Dedifferentiated amniotic fluid mesenchymal stem cell (primary cell): Measurements from ENCODE around the gene PNLIPRP2.

ENCODE experiments used
- DNase-seq: peaks from one replicate; pipeline ENCODE4 v3.0.0-alpha.2; 2016; ENCODE audit errors: extremely low spot score

PNLIPRP2 gene

DNA sequence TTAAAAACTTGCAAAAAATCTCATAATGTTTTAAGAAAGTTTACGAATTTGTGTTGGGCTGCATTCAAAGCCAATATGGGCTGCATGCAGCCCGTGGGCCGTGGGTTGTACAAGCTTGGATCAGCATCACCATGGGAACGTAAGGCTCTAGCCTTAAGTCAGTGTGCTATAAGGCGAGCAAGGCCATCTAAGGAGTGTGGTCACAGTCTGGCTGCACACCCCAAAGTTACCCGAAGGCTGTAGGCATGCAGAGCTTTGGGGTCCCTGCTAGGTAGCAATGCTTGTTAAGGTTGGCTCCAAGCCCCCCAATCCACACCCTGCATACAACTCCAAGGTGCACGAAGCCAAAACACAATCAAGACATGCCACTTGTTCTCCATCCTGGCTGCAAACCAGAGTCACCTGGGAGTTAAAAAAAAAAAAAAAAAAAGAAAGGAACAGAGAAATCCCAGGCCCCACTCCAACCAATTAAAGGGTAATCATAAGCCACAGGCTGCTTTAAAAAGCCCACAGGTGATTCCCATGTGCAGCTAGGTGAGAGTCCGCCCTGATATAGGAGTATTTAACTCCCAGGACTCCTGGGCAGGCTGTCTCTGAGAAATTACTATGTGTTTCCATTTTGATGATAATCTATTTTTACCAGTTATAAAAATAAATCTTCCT lies 8.5 kb upstream of the PNLIPRP2 start:
- no peak for DNase-seq

DNA sequence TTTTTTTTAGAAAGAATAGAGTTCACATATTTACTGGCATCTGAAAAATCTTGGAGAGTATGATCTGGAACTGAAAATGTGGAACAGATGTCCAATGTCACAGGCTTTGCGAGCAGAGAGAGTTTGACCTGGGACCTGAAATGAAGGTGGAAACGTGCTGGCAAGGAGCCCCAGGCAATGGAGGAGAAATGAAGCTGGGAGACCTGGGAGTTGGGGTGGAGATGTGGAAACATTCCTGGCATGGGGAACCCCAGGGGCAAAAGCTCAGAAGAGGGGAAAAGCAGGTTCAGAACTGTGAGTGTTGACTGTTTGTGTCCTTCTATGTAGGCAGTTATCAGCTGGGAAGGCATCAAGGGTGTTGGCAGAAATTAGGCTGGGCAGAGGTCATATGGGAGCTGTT lies 7.3 kb upstream of the PNLIPRP2 start:
- DNase-seq, result no peak

DNA sequence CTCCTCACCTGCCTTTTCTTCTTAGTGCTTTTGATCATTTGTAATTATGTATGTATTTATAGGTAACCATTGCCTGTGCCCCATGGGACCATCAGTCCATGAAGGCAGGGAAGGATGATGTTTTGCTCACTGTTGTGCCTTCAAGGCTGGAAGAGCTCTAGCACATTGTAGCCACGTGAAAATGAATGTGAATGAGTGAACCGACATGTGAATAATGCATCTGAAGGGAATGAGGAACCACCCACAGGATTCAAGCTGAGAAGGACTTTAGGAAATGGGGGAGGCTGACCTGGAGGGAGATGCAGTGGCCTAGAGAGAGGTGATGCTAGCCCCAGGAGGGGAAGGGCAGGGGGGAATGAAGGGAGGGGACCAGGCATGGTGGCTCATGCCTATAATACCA lies 6.0 kb upstream of the PNLIPRP2 start:
- no peak for DNase-seq

DNA sequence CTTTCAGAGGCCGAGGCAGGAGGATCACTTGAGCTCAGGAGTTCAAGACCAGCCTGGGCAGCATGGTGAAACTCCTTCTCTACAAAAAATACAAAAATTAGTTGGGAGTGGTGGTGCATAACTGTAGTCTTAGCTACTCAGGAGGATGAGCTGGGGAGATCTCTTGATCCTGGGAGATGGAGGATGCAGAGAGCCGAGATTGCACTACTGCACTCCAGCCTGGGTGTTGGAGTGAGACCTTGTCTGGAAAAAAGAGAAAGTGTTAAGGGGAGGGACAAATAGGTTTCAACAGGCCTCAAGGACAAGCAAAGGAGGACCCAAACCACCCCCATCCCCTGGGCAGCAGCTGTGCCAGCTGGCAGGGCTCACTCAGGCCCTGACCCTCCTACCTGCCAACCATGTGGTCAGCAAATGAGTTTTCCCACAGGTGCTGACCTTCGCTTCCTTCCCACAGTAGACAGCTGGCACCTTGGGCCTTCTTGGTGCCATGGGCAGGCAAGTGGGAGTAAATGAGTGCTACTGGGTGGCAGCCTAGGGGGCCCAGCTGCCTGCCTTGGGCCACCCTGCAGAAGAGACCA lies 5.5 kb upstream of the PNLIPRP2 start:
- no peak for DNase-seq

DNA sequence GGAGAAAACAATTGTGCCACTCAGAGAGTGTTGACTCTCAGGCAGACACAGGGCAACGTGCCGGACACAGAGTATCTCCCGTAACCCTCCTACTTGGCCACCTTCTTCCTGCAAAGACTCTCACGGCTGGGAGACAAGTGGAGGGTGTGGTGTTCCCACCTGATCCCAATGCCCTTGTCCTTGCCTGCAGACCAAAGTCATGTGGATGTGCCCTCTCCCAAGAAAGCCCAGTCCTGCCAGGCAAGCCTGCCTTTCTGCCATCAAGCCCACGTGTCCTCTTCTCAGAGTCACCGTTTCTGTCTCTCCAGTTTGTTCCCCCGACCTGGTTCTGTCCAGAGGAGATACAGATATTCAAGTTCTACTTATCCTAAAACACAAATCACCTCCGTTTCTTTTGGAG lies 723 bp downstream of the PNLIPRP2 start:
- DNase-seq, result no peak

DNA sequence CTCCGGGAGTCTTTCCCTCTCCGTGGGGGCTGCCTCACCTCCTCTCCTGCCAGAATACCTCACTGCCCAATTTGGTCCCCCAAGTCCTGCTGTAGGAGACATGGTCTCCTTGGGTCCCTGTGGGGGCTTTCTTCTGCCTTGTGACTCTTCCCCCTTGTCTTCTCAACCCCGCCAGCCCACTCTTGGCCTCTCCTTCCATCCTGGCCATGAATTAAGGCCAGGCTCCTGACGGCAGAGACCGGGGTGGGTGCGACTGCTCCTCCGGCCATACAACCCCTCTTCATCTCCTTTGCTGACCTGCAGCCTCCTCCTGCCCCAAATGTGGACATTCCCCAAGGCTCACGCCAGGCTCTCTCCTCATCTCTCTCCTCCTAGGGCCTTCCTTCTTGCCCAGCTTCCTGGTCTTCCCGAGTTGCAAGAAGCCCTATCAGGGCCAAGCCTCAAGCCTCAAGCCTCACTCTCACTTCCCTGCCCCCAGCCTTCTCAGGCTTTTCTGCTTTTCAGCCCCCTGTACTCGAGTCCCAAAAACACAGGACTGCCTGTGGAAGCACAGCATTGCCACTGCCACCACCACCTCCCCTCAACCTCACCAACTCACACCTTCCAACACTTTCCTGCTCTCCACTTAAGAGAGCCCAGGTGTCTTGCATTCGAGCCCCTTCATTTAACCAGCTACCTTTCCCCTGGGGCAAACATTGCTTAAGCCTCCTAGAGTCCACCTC lies 1.3 kb downstream of the PNLIPRP2 start:
- no peak for DNase-seq

DNA sequence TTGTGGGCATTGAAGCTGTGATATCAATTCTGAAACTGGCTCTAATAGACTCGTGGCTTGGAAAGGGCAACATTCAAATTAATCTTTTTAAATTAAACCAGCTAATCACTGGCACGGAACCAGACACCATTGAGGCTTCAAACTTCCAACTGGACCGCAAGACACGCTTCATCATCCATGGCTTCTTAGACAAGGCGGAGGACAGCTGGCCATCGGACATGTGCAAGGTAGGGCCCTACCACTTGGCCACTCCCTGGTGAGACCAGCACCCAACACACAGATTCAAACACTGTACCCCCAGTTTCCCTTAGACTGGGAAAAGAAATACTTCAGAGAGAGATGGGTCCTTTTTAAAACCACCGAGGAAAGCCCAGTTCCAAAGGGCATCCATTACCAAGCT lies 5.1 kb downstream of the PNLIPRP2 start:
- no peak for DNase-seq

DNA sequence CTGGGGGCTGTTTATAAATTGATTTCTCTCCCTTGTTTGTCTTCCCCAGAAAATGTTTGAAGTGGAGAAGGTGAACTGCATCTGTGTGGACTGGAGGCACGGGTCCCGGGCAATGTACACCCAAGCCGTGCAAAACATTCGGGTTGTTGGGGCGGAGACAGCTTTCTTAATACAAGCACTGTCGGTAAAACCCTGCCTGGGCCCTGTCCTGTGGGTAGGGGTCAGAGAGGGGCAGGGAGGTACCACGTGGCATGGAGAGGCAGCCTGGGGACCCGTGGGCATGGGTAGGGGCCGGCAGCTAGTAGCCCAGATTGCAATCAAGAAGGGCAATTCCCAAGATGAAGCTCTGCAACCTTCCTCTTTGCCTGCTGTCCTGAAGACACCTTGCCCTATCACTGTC lies 6.1 kb downstream of the PNLIPRP2 start:
- DNase-seq, result no peak

DNA sequence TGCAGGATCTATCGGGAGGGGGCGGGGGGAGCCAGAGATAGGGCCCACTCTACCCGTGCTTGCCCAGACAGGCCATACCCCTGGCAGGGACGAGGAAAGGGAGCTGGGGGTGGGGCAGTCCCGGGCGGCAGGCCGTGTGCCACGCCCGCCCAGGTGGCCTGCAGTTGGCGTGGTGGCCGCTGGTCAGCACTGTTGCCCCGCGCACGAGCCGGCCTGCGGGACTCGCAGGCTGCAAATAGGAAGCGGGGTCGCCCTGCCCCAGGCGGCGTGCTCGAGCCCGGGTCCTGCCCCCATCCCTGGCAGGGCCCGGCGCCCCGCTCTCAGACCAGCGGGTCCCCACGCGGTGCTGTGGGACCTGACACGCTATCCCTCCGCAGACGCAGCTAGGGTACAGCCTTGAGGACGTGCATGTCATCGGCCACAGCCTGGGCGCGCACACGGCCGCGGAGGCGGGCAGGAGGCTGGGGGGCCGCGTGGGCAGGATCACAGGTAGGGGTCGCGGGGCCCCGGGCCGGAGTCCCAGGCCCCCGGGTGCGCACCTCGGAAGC lies 6.7 kb downstream of the PNLIPRP2 start:
- DNase-seq, result no peak

DNA sequence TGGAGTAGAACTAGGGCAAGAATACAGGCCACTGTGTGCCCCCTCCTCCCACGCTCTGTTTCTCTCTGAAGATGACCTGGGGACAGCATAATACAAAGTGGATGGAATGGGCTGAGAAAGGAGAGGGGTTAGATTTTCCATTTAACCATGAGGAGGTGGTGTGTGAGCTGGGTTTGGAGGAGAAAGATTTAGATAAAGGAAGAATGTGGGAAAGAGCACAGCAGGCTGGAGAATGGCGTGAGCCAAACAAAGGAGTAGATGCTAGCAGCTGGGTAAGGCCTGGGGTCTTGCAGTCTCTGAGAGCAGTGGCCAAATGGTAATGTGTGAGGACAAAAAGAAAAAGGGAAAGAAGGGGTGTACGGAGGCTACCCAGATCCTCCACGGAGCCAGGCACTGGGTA lies 8.6 kb downstream of the PNLIPRP2 start:
- no peak for DNase-seq

DNA sequence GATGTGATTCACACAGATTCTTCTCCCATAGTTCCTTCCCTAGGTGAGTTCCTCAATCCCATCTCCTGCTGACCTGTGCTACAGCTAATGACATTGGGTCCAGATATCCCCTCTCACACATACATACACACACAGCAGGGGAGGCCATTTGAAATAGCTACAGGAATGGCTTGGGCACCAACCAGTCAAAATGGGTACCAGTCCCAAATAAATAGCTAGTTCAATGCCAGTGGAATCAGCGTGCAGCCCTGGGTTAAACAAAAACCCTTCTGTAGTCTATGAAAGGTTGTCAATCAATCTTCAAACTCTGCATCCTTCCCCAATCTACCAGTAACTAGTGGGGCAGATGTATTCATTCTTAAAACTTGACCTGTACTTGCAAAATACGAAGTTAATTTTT lies 9.3 kb downstream of the PNLIPRP2 start:
- DNase-seq, result no peak

DNA sequence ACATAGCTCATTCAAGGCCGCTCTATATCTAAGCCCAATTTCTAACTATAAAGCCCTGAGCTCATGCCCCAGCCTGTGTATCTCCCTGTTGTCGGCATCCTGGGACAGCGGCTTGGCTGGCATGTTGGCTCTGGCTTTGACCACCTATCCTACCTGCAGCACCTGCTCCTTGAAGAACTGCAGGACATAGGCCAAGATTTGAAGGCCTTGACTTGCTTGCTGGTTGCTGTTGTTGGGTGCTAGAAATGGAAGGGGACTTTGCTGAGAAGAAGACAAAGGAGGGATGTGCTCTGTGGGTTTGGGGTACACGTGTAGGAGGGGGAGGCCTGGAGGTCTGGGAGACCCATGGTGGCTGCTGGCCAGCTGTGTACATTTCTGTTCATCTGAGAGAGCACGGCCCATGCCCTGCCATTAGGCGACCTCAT lies 11.1 kb downstream of the PNLIPRP2 start:
- DNase-seq, result no peak

DNA sequence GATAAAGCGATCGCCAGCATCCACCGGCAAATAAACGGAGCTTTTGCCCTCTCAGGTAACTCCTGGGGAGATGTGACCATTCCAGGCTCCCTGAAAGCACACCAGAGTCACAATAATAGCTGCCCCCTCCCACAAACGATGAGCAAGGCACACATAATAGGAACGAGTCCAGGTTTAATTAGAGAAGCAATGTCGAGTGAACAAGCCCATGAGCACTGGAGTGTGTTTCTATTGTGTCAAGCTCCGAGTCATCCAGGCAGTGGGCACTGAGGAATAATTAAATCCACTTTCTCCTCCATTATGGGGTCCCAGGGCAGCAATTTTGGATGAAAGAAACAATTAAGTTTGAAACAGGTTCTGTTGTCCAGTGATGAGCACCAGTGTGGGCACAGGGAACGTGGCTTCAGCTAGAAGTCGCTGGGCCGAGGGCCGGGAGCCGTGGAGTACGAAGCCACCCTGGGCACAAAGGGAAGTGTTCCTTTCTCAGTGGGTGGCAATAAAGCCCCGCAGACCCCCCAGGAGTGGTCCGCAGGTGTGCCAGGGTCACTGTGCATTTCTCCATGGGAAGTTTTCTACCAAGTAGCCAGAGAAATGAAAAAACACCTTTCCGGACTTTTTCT lies 12.0 kb downstream of the PNLIPRP2 start:
- no peak for DNase-seq

DNA sequence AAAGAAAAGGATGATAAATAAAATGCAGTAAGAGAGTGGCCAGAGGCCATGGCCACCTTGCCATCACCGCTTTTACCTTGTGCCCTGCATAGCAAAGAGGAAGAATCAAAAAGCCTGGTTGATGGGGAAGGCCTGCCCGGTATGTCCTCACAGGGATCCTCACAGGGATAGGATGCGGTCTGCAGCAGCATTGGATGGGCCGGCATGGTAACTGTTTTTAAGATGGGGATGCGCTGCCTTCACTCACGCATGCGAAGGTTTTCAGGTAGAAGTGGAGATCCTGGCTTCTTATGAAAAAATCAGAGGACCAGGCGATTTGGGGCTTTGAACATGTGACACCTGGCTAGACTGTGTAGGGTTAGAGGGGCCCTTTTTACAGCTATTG lies 12.5 kb downstream of the PNLIPRP2 start:
- no peak for DNase-seq

DNA sequence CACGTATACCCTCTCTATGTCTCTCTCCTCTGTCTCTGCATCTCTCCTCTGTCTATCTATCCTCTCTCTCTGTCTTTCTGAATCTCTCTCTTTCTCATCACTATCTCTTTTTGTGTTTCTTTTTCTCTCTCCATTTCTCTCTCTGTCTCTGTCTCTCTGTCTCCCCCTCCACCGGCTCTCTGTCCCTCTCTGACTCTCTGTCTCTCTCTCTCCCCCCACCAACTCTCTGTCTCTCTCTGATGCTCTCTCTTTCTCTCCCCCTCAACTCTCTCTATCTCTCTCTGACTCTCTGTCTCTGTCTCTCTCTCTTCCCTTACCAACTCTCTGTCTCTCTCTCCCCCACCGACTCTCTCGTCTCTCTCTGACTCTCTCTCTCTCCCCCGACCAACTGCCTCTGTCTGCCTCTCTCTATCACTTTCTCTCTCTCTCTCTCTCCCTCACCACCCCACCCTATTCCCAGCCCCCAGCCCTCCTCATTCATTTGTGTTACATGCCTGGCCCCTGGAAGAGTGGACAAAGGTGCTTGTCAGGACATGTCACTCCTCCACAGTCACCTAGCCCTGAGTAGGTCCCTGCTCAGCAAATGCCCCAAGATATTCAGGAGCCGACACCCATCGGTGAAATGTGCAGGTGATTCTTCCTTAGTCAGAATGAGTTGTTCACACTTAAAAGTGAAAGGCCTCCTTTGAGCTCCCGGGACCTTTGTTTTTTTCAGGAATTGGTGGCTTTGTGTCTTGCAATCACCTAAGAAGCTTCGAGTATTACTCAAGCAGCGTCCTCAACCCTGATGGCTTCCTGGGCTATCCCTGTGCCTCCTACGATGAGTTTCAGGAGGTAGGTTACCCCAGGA lies 13.6 kb downstream of the PNLIPRP2 start:
- DNase-seq, result no peak

DNA sequence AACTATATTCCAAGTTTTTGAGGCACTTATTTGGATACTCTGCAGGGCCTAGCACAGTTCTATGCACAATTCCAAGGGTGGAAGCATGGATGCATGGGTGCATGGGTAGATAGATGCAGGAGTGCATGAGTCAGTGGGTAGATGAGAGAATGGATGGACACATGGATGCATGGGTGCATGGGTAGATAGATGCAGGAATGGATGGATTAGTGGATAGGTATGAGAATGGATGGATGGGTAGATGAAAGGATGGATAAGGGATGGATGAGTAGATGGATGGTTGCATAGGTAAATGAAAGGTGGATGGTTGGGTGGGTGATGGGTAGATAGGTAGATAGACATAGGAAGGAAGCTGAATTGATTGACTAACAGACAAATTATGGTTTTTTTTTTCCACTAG lies 15.6 kb downstream of the PNLIPRP2 start:
- no peak for DNase-seq

DNA sequence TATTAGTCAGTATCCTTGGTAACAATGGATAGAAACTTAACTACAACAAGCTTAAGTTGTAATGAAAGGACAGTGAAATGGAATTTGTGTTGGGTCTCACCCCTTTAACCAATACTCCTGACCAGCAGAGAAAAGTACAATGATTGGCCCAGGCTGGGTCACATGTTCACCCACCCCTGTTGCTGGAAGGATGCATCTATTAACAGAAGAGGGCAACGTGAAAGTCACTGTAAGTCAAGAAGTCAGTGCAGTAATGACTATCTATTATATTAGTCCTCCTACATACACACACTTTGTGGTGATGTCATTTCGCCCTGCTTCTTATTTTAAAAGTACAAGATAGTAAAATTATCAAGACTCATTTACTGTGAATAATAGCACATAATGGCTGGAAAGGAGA lies 16.2 kb downstream of the PNLIPRP2 start:
- DNase-seq, result no peak

DNA sequence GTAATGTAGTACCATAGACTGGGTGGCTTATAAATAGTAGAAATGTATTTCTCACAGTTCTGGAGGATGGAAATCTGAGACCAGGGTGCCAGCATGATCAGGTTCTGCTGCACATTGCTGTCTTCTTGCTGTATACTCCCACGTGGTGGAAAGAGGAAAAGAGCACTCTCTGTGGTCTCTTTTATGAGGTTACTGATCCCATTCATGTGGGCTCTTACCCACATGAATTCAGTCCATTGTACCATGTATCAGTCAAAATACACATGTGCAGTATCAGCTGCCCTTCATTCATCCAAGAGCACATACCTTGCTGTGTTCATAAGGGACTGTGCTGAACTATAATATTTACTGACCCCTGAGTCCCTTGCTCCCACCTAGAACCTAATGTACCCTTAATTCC lies 17.1 kb downstream of the PNLIPRP2 start:
- no peak for DNase-seq

DNA sequence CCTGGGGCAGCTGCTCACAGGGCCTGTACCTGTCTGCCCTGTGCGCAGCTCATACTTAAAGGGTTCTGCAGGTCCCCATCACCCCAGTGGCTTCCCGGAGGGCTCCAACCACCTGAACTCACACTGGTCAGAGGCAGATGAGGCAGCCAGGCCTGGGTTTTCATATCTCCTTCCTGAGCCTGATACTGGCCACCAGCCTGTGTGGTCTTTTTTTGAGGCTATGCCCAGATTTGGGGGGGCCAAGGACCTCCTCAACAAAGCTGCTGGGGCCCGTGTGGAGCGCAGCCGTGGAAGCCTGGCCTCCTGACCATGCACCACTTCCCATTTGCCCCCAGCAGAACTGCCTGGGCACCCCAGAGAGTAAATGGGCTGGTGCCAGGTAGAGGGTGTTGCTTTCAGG lies 25.7 kb downstream of the PNLIPRP2 start:
- no peak for DNase-seq

DNA sequence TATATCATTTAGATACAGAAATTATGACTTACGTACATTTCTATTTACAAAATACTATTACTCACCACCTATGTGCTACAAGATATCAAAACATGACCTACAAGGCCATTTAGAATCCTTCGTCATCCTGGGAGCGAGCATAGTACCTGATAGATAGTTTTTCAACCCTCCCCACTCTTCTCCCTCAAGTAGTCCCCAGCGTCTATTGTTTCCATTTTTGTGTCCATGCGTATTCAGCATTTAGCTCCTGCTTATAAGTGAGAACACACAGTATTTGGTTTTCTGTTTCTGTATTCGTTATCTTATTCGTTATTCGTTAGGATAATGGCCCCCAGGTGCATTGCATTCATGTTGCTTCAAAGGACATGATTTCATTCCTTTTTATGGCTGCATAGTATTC lies 28.1 kb downstream of the PNLIPRP2 start:
- DNase-seq, result no peak

DNA sequence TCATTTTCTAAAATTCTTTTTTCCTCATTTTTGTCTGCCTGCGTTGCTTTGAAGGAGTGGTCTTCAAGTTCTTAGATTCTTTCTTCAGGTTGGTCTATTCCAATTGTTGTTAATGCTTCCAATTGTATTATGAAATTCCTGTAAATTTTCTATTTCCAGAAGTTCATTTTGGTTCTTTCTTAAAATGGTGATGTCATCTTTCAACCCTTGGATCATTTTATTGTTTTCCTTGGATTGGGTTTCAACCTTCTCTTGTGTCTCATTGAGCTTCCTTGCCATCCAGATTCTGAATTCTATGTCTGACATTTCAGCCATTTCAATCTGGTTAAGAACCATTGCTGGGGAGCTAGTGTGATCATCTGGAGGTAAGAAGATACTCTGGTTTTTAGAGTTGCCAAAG lies 33.1 kb downstream of the PNLIPRP2 start:
- no peak for DNase-seq

DNA sequence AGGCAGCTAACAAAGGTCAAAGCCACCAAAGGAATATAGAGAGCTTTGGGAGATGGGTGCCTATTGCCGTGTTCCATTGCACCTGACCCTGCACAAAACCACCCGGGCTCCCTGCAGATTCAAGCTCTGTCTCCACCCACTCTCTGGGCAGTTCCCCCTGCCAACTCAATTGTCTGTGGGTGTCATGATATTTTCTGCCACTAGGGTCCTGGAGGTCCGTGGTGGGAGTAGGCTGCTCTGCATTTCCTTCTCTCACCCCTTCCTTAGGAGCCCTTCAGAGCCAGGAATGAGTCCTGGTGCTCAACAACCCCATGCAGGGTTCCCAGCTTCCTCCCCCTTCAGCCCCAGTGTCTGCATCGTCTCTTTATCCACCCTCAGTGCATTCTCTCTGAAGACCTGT lies 34.1 kb downstream of the PNLIPRP2 start:
- no peak for DNase-seq
